SKM-1 treated with dmso at 0.1 percent for 144 hours (cell line): Measurements from ENCODE around the gene ABHD10.
"Not testable (repeated sequence)": the region's sequence is repeated elsewhere in the genome, so short reads cannot be mapped to it uniquely, and the experiment has no call there.

ENCODE experiments used
- DNase-seq: peaks from one replicate; lab custom pipeline; 2025; ENCODE audit not compliant: unreplicated experiment; lab: John Stamatoyannopoulos, UW

Gene ABHD10

GRCh38 chr3:112027826-112028225, 49.0 kb downstream of the ABHD10 start:
- DNase-seq: no peak

GRCh38 chr3:112030901-112031300, 52.1 kb downstream of the ABHD10 start:
- no peak for DNase-seq

GRCh38 chr3:112032098-112032731, 53.4 kb downstream of the ABHD10 start:
- no peak for DNase-seq

GRCh38 chr3:112034436-112034835, 55.6 kb downstream of the ABHD10 start, which contains the start of gene TMPRSS7:
Gene TMPRSS7 (plus strand): TSS chr3:112034736. CDS start chr3:112034846, 110 bp downstream.
- no peak for DNase-seq

- no peak for DNase-seq
Observed at GRCh38 chr3:112035241-112035640, 56.4 kb downstream of the ABHD10 start.

- DNase-seq: not testable (repeated sequence)
Observed at GRCh38 chr3:112037194-112037593, 58.4 kb downstream of the ABHD10 start.

- DNase-seq: no peak
Observed at GRCh38 chr3:112038863-112039262, 60.0 kb downstream of the ABHD10 start.

- no peak for DNase-seq
Observed at GRCh38 chr3:112041321-112041720, 62.5 kb downstream of the ABHD10 start.

- no peak for DNase-seq
Observed at GRCh38 chr3:112042842-112043280, 64.0 kb downstream of the ABHD10 start.
